Measurements from ENCODE around the gene EIF2B2.
"Not testable (repeated sequence)": the region's sequence is repeated elsewhere in the genome, so short reads cannot be mapped to it uniquely, and the experiment has no call there.

Gene EIF2B2

DNA sequence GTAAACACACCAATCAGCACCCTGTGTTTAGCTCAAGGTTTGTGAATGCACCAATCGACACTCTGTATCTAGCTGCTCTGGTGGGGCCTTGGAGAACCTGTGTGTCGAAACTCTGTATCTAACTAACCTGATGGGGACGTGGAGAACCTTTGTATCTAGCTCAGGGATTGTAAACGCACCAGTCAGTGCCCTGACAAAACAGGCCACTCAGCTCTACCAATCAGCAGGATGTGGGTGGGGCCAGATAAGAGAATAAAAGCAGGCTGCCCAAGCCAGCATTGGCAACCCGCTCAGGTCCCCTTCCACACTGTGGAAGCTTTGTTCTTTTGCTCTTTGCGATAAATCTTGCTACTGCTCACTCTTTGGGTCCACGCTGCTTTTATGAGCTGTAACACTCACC lies 6.9 kb upstream of the EIF2B2 start:
- DNase-seq: not testable (repeated sequence)

DNA sequence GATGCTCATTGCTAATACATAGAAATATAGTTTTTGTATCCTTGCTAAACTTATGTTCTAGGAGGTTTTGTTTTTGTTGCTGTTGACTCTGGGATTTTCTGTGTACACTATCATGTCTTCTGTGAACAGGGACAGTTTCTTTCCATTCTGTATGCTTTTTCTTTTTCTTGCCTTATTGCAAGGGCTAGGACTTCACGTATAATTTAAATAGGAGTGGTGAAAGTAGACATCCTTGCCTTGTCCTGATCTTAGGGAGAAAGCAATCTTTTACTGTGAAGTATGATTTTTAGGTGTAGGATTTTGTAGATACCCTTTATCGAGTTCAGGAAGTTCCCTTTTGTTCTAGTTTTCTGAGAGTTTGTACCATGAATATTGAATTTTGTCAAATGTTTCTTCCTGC lies 1.5 kb upstream of the EIF2B2 start:
- no peak for DNase-seq

DNA sequence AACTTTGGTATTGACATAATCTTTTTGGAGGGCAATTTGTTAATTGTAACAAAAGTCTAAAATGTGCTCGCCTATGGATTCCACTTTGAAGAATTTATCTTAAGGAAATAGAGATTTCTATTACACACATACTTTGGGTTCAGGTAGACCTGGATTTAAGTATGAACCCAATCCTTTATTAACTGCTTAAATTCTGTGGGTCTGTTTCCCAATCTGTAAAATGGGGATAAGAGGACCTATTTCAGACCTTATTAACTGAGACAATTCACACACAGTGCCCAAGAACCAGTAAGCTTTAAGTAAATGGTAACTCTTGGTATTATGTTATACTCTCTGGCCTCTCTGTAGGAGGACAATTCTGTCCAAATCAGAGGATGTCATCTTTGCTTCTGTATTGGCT lies 822 bp upstream of the EIF2B2 start:
- no peak for DNase-seq

DNA sequence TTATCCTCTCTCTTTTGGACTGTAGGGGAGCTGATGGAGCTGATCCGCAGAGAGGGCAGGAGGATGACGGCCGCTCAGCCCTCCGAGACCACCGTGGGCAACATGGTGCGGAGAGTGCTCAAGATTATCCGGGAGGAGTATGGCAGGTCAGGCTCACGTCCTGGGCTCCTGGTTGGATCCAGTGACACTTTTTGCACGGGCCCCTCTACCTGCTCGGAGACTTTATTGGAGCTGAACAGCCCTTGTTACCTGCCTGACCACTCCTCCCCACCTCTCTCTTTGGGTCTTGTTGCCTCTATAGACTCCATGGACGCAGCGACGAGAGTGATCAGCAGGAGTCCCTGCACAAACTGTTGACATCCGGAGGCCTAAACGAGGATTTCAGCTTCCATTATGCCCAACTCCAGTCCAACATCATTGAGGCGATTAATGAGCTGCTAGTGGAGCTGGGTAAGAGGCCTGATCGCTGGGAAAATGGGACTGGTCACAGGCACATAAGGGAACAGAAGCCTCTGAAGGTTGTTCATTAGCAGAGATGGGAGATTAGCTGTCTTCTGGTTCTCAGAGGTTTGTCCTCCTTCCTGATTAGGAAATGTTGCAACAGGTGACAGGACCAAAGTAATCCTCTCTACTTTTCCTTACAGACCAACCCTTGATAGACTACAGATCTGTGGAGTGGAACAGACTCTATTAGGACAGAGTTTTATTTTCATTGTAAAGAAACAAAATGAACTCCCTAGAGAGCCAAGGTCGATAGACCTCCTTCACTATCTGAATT lies 718 bp downstream of the EIF2B2 start:
- DNase-seq: no peak

DNA sequence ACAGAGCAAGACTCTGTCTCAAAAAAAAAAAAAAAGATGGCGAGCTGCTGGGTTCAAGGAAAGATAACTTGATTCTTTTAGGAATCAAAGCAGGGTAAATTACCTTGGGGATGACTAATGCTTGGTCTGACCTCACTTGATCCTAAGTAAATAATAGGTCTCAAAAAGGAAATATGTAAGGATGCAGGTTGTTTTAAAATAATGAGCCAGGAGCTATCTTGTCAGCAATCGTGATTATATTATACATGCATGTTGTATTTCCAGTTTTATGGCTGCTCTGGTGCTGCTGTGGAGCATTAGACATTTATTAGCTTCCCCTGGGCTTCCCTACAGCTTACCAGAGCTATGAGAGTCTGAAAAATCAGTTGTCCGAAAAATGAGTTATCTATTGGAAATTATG lies 2.6 kb downstream of the EIF2B2 start:
- DNase-seq: no peak

DNA sequence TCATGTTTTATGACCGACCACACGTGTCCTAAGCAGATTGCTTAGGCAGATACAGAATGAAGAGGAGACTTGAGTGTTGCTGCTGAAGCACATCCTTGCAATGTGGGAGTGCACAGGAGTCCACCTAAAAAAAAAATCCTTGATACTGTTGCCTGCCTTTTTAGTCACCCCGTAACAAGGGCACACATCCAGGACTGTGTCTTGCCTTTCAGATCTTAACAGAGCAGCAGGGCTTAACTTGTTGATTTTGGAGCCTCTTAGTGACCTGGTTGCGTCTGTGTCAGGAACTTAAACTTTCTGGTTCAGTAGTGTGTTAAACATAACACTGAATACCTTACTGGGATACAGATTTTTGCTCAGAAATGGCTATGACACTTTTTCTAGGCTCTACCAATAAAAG lies 6.5 kb downstream of the EIF2B2 start:
- no peak for DNase-seq

DNA sequence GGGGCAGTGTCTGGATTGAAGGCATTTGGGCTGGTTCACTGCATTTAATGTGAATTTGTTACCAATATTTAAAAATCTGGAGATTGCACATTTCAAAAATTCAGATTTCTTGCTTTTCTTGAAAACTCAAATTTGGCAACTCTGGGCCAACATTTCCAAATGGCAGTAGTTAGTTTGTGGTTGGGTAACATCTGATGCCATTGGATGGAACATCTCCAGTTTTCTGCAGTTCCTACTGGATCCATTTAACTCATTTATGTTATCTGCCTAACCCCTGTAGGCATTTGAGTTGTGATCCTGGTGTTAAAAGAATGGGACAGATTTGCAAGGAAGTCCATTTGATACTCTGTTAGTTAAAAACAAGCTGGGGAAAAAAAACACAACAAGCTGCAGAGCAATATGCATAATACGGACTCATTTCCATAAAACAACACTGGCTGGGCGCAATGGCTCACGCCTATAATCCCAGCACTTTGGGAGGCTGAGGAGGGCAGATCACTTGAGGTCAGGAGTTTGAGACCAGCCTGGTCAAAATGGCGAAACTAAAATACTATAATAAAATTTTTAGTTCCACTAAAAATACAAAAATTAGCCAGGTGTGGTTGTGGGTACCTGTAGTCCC lies 7.9 kb downstream of the EIF2B2 start:
- DNase-seq: no peak

DNA sequence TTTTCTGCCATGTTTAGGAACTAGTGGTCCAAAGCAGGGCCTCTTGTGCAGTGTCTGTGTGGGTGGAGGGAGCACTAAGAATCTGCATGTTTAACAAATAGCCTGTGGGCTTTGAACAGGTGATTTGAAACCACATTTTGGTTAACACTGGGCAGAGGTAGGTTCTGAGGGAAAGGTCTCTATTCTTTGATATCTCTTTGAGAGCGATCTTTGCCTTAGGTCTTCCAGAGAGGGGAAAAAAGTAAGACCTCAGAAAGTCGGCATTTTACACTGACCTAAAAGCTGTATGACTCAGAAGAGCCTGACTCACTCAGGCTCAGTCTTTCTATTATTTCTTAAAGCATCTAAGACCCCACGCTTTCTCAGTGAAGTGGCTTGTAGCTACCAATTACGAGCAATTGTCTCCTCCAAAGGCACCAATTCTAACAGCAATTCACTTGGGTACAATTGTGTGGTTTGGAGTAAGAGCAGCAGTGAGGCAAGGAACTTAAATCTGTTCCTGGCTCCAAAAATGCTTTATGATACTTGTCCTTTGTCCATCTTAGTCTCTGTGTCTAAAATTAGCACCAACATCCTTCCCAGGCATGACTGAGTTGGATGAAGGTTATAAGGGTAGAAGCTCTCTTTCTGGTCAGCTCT lies 8.8 kb downstream of the EIF2B2 start:
- no peak for DNase-seq

DNA sequence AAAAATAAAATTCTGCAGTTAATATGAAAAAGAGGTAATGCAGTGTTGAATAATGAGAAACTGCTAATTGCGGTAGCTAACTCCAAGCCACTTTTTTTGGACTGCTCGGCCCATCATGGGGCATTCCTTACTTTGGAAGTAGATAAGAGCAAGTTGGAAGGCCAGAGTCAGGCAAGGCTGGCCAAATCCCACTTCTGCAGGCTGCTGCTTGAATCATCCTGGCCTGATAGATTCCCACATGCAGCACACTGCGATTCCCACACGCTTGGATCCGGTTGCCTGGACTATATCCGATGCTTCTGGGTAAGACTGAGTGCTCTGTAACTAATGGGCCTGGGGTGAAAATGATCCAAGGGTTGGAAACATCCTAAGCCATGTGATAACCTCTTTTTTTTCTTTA lies 10.6 kb downstream of the EIF2B2 start:
- DNase-seq: no peak

DNA sequence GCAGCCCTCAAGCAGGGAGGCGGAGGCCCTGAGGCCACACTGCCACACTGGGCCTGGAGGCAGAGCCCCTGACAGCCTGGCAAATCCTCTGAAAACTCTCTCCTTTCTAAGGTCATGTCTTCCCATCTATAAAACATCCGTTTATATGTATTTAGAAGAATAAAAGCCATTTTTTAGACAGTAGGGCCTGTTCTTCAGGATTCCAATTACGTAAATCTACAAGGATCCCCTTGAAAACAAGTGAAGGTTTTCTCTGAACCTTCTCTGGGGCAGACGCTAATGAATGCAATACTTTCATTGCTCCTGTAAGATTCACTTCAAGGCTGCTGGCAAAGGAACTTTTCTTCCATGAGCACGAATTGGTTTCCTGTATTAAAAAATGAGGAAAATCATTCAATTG lies 12.8 kb downstream of the EIF2B2 start:
- DNase-seq: no peak

DNA sequence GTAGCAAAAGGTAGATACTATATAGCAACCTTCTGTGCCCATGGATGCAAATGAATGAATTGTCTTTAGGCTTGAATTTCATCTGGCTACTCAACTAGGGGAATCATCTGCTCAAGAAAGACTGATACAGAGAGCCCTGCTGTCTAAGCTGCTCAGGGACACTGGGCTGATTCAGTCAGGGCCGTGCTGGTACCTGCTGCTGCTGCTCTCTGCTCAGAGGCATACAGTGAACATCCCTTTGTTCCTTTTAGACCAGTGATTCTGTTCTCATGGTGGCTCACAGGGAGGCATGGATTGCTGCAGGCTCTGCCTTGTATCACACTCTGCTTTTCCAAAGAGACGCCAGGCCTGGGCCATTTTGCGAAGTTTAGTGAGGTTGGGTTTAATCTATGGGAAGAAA lies 14.1 kb downstream of the EIF2B2 start:
- DNase-seq: no peak

DNA sequence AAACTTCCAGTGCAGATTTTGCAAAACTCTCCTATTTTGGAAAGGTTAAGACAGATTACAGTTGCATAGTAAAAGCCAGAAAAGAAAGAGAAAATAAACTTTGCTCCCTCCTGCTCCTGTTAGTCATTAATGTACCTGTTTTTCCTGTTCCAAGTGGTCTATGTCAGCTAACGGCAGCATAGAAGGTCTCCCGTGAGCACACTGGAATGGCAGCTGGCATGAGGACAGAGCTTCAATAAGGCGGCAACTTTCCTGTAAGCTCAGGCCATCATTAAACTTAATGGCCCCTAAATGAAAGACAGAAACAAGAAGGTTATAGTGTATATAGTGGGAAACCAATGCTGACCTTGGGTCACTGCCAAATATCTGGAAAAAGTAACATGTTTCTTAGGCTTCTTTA lies 16.0 kb downstream of the EIF2B2 start:
- DNase-seq: peak; percentile 75

DNA sequence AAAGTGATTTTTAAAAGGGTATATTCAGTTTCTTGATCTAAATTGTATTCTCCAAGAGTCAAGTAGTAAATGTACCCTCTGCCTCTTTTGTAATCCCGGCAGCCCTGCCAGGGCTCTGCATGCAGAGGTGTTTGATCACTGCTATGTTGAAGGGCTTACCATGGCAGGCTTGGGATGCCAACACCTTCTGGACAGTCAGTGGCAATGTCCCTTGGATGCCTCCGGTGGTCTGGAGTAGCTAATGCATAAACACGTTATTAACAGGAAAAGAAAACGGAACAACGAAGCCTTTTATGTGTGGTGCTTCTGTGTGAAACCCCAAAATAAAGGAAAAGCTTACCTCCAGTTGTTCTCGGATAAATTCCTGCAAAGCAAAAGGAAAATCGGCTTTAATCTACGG lies 19.9 kb downstream of the EIF2B2 start:
- DNase-seq: peak; percentile 11

DNA sequence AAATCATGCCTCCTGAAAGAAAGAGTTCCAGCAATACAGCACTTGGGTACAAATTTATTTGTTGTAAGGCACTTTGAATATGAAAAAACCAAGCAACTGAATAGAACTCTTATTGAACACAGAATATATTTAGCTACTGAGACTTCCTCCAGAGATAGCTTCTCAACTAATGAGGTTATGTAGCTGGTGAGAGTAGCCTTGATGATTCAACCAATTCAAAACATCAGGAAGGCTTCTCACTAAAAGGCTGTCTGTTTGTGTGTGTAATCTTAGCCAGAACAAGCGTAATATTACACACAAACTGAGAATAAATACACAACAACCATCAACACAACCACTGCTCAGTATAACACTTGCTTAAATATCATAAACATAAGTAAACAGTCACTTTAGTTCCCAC lies 20.4 kb downstream of the EIF2B2 start:
- DNase-seq: no peak

DNA sequence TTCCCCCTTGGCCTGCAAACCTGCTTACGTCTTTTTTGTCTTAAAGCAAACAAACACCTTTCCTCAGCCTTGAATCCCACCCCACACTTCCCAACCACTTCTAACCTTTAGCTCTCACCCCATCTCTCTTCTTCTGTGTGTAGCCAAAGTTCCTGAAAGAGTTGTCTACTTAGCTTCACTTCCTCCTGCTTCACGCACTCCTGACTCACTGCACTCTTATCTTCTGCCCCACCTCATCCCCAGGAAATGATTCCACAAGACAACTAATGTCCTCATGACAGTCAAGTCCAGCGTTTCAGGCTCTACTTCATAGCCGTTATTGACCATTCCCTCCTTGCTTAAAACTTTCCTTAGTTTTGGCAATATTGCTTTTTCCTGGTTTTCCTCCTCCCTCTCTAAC lies 22.4 kb downstream of the EIF2B2 start:
- no peak for DNase-seq

DNA sequence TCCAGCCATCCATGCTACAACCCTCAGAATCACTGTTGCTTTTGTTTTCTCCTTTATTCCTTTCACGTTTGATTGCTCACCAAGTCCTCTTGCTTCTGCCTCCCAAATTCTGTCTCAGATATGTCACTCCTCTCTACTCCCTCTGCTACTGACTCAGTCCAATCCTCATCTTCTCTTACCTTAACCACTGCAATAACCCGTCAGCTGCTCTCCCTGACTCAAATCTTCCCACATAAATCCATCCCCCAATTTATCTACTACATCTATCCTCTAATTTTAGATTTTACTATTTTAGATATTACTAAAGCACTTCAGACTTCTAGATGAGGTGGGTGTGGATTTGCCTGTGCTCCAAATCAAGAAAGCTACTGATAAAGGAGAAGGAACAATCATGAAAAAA lies 23.2 kb downstream of the EIF2B2 start:
- no peak for DNase-seq

DNA sequence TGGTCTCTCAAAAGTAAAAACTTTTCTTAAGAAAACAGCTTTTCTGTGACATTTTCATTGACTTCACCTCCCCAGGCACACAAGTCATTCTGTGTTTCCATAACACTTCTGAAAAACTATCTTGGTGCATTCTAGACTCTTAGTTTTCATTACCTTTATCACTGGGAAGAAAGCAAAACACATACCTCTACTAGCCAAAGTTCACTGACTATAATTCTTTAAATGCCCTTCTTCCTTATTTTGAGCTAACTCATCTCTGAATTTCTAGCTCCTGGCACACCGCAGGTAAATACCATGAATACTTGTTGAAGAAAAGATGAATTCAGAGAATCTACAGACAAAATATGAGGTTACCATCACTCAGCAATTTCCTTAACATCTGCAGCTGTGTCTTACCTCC lies 27.4 kb downstream of the EIF2B2 start:
- no peak for DNase-seq

DNA sequence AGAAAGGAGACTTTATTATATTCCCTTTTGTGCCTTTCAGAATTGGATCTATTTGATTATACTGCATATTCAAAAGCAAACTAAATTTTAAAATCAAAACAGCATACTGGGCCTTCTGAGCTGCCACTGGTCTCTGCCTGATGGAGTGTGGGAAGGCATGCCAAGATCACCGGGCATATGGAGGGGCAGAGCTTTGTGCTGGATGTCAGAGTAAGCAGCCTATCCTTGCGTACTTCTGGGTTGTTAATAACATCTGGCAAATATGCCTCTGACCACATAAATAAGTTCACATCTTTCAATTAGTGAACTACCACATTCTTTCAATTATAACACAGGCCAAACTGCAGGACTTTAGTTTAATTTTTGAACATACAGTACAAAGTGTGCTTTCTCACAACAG lies 30.2 kb downstream of the EIF2B2 start:
- no peak for DNase-seq

DNA sequence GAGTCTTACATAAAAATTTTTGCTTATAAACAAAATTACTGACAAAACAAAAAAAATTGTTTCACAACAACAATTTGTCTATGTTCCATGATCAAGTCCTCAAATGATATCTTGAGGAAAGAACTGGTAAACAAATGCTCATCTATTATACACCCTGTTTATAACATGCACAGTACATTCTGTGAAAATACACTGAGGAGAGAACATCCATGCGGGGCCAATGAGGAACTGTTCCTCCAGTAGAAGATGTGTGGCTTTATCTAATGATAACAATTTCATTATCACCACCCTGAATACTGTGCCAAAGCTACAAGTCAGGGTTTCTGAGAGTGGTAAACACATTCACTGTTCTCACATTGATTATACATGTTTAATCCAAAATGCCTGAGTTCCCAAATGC lies 37.8 kb downstream of the EIF2B2 start:
- DNase-seq: no peak

DNA sequence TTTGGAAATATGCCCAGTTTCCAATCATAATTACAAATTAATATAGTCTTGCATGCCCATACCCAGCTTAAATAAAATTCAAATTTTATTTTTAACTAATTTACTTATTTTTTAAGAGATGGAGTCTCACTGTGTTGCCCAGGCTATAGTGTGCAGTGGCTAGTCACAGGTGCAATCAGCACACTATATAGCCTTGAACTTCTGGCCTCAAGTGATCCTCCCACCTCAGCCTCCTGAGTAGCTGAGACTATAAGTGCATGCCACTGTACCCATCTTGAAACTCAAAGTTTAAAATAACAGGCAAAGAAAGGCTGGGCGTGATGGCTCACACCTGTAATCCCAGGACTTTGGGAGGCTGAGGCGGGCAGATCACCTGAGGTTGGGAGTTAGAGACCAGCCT lies 38.2 kb downstream of the EIF2B2 start:
- DNase-seq: no peak

DNA sequence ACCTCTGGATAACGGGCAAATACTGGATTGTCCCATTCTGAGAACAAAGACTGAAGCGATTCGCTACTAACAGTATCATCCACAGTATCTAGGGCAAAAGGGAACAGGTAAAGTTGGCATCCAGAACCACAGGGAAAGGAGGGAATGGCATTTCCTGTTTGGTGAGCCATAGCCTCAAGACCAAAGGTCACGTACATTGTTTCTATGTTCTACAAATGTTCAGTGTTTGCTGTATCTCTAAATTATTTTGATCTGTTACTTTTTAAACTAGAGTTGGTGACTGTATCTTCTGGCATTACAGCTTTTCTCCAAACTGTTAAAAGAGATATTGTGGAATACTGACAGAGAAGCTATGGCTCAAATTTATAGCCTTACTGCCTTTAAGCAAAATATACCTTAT lies 38.9 kb downstream of the EIF2B2 start:
- no peak for DNase-seq

DNA sequence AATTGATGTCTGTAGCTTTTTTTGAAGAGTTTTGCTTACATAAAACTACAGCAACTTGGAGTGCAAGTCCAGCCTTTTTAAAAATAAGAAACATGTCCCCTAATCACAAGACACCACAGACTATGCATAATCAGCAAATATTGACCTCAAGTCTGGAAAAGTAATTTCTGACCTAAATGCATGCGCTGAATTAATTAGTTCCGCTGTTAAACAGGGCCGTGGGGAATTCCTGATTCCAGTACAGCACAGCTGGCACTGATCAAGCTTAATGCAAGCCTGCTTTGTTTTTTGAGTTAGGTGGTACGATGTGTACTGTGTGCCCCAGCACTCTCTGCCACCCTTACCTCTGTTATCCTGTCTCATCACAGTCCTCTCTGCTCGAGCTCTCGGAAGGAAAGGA lies 39.3 kb downstream of the EIF2B2 start:
- DNase-seq: no peak

DNA sequence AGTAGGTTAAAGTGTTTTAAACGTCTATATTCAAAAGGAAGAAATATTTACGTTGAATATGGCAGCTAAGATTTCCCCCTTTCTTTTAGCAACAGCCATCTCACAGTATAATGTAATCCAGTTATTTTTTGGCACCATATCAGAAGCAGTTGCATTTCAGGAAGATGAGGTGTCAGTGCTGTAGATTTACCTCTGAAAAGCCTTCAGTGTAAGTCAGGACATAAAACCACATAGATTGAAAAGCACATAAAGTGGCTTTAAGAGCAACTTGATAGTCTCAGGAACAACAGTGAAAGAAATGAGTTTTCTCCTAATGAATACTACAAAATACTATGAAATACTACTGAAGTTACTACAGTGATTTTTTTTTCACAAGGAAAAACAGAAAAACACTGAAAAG lies 41.6 kb downstream of the EIF2B2 start:
- DNase-seq: peak; percentile 10

DNA sequence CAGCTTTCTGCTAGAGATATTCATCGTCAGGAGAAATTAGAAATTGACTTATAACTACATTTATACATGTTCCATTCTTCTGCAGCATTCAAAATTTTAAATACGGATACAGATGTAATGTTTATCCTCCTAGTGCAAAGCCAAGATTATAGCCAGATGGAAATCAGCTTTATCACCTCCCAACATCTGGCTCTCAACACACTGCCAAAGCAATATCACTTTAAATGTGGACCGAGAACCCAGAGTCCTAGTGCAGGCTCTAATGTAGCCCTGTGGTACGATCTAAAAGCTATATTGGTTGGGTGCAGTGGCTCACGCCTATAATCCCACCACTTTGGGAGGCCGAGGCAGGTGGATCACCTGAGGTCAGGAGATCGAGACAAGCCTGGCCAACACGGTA lies 42.0 kb downstream of the EIF2B2 start:
- DNase-seq: no peak

DNA sequence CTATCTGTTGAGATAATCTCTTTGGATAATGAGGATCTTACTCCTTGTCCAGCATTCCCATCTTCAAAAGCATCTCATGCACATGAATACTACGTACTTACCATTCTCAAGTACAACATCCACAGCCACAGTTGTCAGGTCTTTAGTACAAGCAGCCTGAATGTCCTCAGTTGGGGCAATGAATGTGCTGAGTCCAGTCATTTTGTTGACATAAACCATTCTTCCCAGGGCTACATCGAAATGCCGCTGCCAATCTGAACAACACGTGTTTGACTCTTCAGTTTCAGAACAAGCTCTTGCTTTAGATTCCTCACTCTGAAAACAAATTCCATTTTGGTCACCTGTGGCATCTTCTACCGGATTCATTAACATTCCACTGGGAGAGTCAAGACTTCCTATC lies 43.6 kb downstream of the EIF2B2 start:
- no peak for DNase-seq
